Measurements from ENCODE around the gene PSMA2.

DNA sequence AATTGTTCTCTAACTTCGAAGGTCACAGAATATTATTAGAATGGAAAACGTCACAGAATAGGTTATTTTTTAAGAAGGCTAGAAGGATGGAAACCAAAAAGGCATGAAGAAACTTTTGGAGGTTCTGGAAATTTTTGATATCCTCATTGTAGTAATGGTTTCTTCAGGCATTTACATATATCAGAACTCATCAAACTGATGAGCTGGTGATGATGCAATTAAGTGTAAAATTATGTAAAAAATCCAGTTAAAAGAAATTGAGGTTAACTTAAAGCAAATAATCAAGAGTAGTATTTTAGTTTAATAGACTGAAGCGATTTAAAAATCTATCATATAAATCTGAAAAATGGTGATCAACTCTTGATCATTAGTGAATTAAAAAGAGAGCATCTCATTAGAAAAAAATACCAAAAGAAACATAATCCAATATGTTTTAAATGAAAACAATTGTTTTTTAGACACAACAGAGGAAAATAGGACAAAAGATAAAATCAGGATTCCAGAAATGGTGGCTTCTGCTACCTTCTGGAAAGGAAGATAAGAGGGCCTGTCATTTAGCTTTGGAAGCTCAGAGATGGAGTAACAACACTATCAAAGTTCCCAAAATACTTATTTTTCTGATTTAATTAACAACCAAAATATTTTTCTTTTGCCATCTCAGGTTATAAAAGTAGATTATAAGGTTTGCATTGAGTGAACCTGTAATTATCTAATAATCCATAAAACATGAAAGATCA lies 9.8 kb downstream of the PSMA2 start:
- TF ChIP-seq CTCF (IDR thresholded peaks at IDR 0.05) (no peak), POLR2A (IDR thresholded peaks at IDR 0.05) (no peak)

Data from right lobe of liver (tissue), 4 donors.